NCI-H2227 (cell line): ENCODE results near the gene PLEKHG4B.
A peak's percentile ranks its signal among the peaks of the same experiment; 100 is the strongest.
"Not testable (repeated sequence)": the region's sequence is repeated elsewhere in the genome, so short reads cannot be mapped to it uniquely, and the experiment has no call there.

Source experiments
- DNase-seq: peaks from one replicate; lab custom pipeline; 2025; ENCODE audit not compliant: unreplicated experiment; lab: John Stamatoyannopoulos, UW

PLEKHG4B gene

DNA sequence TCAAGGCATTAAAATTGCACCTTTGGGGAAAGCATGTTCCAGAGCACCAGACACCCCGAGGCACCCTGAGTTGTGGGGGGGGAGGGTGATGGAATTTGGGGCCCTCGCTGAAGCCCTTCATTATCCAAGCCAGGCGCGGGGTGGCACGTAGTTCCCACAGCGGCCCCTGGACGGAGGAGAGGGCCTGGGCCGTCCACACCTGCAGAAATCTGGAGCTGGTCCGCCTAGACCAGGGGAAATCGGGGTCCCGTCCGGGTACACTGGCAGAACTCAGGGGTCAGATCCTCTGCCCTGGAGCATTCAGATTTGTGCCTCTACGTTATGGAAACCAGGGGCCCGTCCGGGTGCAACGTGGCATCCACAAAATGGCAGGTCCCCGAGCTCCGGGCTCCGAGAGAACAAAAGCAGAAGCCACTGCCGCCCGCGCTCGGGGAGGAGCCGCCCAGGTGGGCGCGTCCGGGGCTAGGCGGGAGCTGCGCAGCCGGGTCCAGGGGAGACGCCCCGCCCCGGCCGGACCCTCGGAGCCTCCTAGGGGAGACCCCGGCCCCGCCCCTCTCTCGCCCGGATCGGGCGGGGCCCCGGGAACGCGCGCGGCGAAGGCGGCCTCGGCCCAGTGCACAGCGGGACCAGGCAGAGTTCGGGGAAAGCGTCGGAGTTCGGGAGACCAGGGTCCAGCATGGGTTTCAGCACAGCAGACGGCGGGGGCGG is at the start of gene PLEKHG4B:
Gene PLEKHG4B (plus strand): TSS at position 613 of the 708 bp plus-strand sequence. CDS start 64 bp downstream, at position 677.
- peak; percentile 98 for DNase-seq

GRCh38 chr5:42250-42649 is 49.7 kb upstream of the PLEKHG4B start:
- DNase-seq: no peak

DNA sequence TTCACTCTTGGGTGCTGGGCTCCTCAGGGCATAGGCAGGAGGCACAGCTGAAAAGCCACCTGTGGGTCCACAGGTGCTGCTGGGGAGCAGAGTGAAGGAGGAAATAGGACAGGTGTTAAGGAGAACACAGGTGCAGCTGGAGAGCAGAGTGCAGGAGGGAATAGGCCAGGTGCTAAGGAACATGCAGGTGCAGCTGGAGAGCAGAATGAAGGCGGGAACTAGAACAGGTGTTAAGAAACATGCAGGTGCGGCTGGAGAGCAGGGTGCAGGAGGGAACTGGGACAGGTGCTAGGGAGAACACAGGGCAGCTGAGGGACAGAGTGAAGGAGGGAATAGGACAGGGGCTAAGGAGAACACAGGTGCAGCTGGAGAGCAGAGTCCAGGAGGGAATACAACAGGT is 43.8 kb upstream of the PLEKHG4B start:
- DNase-seq: no peak

DNA sequence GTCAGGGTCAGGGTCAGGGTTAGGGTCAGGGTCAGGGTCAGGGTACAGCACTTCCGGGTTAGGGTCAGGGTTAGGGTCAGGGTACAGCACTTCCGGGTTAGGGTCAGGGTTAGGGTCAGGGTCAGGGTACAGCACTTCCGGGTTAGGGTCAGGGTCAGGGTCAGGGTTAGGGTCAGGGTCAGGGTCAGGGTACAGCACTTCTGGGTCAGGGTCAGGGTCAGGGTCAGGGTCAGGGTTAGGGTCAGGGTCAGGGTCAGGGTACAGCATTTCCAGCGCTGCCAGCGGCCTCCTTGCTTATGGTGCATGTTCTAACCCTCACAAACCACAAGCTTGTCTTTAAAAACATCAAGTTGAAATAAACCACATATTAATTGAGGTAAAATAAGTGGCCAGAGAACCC is 42.4 kb upstream of the PLEKHG4B start:
- DNase-seq: not testable (repeated sequence)

- no peak for DNase-seq
Observed at GRCh38 chr5:49953-50544, 41.9 kb upstream of the PLEKHG4B start.

GRCh38 chr5:50724-51499 is 41.1 kb upstream of the PLEKHG4B start:
- no peak for DNase-seq

DNA sequence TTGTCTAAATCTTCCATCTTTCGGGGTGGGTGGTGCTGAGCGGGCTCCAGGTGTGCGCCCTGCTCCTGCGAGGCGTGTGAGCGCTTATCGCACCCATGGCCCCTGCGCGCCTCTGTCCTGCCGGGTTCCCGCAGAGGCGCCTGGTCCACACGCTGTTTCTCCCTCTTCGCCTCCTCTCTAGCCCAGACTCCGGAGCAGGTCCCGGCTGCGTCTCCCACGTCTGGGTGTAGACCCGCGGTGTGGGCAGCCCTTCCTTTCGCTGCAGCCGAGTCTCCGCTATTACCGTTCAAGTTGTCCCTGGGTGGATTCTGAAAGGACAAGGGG is 40.5 kb upstream of the PLEKHG4B start:
- DNase-seq: no peak

DNA sequence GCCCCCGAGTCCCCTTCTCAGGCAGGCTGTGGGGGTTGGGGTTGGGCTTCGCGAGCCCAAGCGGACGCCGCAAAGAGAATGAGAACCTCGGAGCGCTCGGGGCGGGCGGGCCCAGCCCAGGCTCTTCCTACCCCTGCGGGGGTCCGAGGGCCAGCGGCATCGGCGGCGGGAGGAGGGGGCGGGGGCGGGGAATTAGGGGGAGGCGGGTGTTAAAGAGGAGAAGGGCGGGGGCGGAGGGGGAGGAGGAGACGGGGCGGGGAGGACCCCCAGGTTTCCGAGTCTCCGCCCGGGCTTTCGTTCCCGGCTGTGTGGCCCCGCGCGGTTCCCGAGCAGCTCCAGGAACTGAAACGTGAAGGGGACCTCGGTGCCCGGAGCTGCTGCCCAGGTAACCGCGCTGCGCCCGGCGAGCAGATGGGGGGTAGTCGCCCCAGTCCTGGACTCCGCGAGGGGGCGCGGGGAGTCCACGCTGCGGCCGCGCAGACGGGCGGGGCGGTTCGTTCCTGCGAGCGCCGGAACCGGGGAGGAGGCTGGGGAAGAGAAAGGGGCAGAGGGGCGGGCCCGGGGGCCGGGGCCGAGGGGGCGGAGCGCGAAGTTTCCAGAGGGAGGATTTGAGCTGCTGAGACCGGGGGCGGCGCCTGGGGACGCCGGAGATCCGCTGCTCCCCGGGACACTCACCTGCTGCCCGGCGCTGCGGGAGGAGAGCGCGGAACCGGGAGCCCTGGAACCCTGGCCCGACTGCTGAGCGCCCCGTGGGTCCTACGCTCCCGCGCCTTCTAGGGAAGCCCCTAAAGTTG is 38.4 kb upstream of the PLEKHG4B start:
- peak; percentile 93 for DNase-seq

DNA sequence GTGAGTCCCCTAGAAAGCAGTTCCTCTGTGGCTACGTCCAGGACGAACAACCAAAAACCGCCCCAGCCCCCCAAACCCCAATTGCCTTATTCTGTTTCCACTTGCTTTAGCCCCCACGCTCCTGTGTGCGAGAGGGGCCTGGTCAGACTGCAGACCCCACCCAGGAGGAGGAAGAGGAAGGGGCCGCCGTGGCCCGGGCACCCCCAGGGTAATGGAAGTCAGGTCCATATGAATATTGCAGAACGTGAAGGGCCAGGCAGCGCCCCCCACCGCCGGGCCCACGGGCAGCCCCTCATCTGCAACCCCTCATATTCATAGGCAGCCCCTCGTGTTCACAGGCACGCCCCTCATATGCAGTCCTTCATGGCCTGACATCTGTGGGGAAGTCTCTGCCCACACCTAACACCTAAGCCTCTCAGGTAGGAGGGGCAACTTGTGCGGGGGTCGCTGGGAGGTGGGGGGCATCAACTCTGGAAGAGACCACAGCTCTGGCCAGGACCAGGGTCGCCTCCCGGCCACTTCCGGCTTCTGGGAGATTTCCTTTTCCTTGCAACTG is 37.7 kb upstream of the PLEKHG4B start:
- DNase-seq: no peak

DNA sequence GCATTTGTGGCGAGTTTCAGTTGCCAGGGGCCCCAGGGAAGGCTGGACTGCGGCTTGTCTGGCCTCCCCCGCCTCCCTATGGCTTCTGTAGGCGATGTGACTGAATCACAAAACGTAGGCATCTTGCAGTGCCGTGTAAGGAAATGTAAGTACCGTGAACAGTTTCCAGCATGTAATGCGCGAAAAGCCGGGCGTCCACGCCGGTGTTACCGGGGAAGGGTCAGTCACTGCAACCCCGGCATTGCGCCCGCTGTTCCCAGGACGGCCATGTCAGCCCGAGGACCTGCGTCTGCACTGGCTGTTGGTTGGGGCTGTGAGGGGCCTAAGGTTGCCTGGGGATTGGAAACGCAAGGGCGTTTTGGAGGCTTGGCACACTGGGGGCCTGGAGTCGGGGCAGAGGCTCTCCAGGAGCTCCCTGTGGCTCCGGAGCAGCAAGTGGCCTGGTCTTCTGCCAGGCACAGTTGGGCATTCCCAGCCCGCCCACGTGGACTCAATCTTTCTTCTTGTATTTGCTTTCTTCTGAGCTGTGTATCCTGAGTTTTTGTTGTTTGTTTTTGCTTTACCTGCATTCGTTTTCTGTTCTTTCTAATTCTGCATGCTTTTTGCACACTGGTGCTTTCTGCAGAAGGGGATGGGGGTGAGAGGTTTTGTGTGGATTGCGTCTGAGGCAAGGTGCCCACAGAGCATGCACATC is 36.9 kb upstream of the PLEKHG4B start:
- no peak for DNase-seq

DNA sequence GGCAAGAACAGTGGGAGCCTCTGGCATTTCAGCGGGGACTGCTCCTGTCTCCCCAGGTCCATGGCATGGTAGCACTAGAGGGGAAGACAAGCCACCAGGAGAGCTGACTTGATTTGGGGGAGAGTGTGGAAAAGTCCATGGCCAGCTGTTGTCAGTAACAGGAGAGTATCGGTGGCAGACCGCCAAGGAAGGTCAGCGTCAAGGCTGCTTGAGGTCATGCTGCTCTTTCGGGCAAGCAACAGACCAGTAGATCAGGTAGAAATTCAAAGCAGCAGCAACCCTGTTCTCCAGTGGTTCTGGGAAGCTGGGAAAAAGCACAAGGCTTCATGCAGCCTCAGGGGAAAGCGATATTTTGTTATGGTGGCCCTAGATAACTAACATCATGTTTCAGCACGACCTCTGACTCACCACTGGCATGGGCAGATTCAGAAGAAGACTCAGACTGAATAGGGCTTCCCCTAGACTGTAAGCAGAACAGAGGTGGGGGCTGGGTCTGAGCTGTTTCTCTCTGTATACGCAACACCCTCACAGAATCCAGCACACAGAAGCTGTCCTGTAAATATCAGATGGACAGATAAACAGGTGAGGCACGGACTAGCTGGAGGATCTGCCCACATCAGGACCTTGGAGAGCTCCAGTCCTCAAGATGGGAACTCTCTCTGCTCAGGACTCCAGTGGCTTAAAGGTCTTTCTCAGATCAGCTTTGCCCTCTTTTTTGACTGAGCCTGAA is 35.2 kb upstream of the PLEKHG4B start:
- DNase-seq: no peak

- not testable (repeated sequence) for DNase-seq
Observed at GRCh38 chr5:60250-60649, 31.7 kb upstream of the PLEKHG4B start.

DNA sequence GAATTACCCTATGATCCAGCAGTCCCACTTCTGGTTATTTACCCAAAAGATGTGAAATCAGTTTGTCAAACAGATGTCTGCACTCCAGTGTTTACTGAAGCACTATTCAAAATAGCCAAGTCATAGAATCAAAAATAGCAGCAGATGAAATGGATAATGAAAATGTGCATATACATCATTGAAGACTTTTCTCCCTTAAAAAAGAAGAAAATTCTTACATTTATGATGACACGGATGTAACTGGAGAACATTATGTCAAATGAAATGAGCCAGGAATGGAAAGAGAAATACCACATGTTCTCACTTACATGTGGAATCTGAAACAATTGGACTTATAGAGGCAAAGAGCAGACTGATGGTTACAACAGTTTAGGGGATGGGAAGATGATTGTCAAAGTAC is 21.5 kb upstream of the PLEKHG4B start:
- DNase-seq: no peak

DNA sequence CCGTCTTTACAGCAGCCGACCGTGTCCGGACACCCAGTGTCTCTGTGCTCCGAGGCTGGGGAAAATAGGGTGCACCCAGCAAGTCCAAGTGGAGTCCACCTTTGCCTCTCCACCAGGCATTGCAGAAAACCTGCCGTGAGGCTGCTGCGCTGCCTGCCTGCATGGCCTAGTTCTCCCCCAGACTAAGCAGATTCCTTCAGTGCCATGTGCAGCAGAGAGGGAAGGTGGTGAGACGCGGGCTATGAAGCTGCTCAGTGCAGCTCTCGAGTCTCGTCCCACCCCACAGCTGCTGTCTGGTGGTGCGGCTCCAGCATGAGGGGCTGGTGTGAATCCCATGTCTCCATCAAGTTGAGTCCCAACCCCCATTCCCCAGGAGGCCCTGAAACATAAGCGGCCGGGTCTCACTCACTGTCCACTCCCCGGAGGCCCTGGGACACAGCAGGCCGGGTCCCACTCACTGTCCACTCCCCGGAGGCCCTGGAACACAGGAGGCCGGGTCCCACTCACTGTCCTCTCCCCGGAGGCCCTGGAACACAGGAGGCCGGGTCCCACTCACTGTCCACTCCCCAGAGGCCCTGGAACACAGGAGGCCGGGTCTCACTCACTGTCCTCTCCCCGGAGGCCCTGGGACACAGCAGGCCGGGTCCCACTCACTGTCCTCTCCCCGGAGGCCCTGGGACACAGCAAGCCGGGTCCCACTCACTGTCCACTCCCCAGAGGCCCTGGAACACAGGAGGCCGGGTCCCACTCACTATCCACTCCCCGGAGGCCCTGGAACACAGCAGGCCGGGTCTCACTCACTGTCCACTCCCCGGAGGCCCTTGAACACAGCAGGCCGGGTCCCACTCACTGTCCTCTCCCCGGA is 19.4 kb upstream of the PLEKHG4B start:
- not testable (repeated sequence) for DNase-seq

DNA sequence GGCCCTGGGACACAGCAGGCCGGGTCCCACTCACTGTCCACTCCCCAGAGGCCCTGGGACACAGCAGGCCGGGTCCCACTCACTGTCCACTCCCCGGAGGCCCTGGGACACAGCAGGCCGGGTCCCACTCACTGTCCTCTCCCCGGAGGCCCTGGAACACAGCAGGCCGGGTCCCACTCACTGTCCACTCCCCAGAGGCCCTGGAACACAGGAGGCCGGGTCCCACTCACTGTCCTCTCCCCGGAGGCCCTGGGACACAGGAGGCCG is 18.9 kb upstream of the PLEKHG4B start:
- not testable (repeated sequence) for DNase-seq

DNA sequence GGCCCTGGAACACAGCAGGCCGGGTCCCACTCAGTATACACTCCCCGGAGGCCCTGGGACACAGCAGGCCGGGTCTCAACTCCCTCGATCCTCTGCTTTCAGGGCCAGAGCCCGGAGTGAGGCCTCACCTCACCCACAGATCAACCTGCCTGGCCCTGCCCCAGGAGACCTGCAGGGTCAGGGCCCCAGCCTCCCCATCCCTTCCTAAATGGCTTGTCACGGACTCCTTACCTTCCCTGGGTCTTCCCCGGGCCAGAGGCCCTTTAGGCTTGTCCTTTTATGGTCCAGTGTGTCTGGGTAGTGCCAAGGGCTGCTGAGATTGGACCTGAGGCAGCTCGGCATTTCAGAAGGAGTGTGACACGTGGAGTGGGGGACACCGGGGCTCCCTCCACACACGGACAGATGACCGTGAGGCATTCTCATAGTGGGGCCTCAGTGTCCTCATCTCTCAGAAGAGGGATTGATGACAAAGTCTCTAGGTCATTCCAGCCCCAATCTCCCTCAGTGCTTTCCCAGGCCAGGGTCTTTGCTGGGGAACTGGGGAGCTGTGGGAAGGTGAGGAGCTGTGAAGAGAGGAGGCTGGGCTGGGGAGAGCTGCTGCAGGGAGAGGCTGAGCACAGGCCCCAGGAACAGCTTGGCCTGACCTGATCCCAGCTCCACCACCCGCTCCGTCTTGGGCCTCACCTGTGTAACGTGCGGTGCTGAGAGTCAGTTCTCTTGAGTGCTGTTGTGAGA is 18.0 kb upstream of the PLEKHG4B start:
- no peak for DNase-seq

GRCh38 chr5:74503-75109 is 17.4 kb upstream of the PLEKHG4B start:
- no peak for DNase-seq
